Stimulated activated CD4-positive, alpha-beta T cell treated with anti-CD3 and anti-CD28 coated beads, Interleukin-15, amount 100 ng/mL, for 24 hours (primary cell): ENCODE measurements around the gene POFUT2.
A peak's percentile ranks its signal among the peaks of the same experiment; 100 is the strongest.
"Not testable (repeated sequence)": the region's sequence is repeated elsewhere in the genome, so short reads cannot be mapped to it uniquely, and the experiment has no call there.

ENCODE experiments used
- DNase-seq: peaks from one replicate; pipeline ENCODE4 v3.0.0-alpha.2; 2020

POFUT2 gene

GRCh38 chr21:45309069-45309986 lies 21.6 kb upstream of the POFUT2 start:
- peak; percentile 67 for DNase-seq

- DNase-seq, result no peak
Measured at GRCh38 chr21:45308194-45309068, 20.7 kb upstream of the POFUT2 start.

- DNase-seq, result not testable (repeated sequence)
Measured at GRCh38 chr21:45307597-45308158, 20.0 kb upstream of the POFUT2 start.

- no peak for DNase-seq
Measured at GRCh38 chr21:45306832-45307571, 19.3 kb upstream of the POFUT2 start.

- DNase-seq, result no peak
Measured at GRCh38 chr21:45306453-45306831, 18.7 kb upstream of the POFUT2 start.

GRCh38 chr21:45305836-45306235 lies 18.1 kb upstream of the POFUT2 start:
- no peak for DNase-seq

- no peak for DNase-seq
Measured at GRCh38 chr21:45304945-45305344, 17.2 kb upstream of the POFUT2 start.

GRCh38 chr21:45304476-45304830 lies 16.8 kb upstream of the POFUT2 start:
- no peak for DNase-seq

- DNase-seq, result no peak
Measured at GRCh38 chr21:45303751-45304475, 16.2 kb upstream of the POFUT2 start.

GRCh38 chr21:45303091-45303615 lies 15.5 kb upstream of the POFUT2 start:
- DNase-seq, result no peak

GRCh38 chr21:45302082-45303061 lies 14.7 kb upstream of the POFUT2 start:
- peak; percentile 68 for DNase-seq

- no peak for DNase-seq
Measured at GRCh38 chr21:45301521-45302081, 13.9 kb upstream of the POFUT2 start.

- no peak for DNase-seq
Measured at GRCh38 chr21:45300786-45301520, 13.3 kb upstream of the POFUT2 start.

- no peak for DNase-seq
Measured at GRCh38 chr21:45299864-45300785, 12.4 kb upstream of the POFUT2 start.

- DNase-seq, result no peak
Measured at GRCh38 chr21:45299026-45299863, 11.6 kb upstream of the POFUT2 start.

- DNase-seq, result no peak
Measured at GRCh38 chr21:45297869-45298268, 10.2 kb upstream of the POFUT2 start.

GRCh38 chr21:45297329-45297728 lies 9.6 kb upstream of the POFUT2 start:
- DNase-seq, result no peak
